ENCODE measurements around the gene FAM47E.

Gene FAM47E

GRCh38 chr4:76208005-76208765, 43.3 kb upstream of the FAM47E start:
- DNase-seq (ENCODE audit: low read depth), result peak; percentile 90
- no peak for TF ChIP-seq CTCF (IDR thresholded peaks at IDR 0.05; ENCODE audit: insufficient read depth, low read depth, low read length, missing control alignments)
- no peak overlapping the region for H3K4me3 ChIP-seq (ENCODE audit: low read length)

GRCh38 chr4:76209881-76210280, 41.6 kb upstream of the FAM47E start:
- TF ChIP-seq CTCF (IDR thresholded peaks at IDR 0.05; ENCODE audit: insufficient read depth, low read depth, low read length, missing control alignments), result no peak
- no peak overlapping the region for H3K4me3 ChIP-seq (ENCODE audit: low read length)
- DNase-seq (ENCODE audit: low read depth), result no peak

GRCh38 chr4:76210452-76210851, 41.1 kb upstream of the FAM47E start:
- DNase-seq (ENCODE audit: low read depth), result no peak
- TF ChIP-seq CTCF (IDR thresholded peaks at IDR 0.05; ENCODE audit: insufficient read depth, low read depth, low read length, missing control alignments), result no peak
- no peak overlapping the region for H3K4me3 ChIP-seq (ENCODE audit: low read length)

- no peak for DNase-seq (ENCODE audit: low read depth)
- TF ChIP-seq CTCF (IDR thresholded peaks at IDR 0.05; ENCODE audit: insufficient read depth, low read depth, low read length, missing control alignments), result no peak
- peak overlapping the region; percentile 79 for H3K4me3 ChIP-seq (ENCODE audit: low read length)
Measured at GRCh38 chr4:76211769-76212708, 39.5 kb upstream of the FAM47E start.

- no peak for TF ChIP-seq CTCF (IDR thresholded peaks at IDR 0.05; ENCODE audit: insufficient read depth, low read depth, low read length, missing control alignments)
- peak overlapping the region; percentile 79 for H3K4me3 ChIP-seq (ENCODE audit: low read length)
- peak; percentile 38 for DNase-seq (ENCODE audit: low read depth)
Measured at GRCh38 chr4:76212851-76213414, 38.6 kb upstream of the FAM47E start.

- DNase-seq (ENCODE audit: low read depth), result peak; percentile 88
- peak within 1 kb of the TSS; percentile 79 for H3K4me3 ChIP-seq (ENCODE audit: low read length)
- TF ChIP-seq CTCF (IDR thresholded peaks at IDR 0.05; ENCODE audit: insufficient read depth, low read depth, low read length, missing control alignments), result no peak
Measured at GRCh38 chr4:76213415-76214176, 37.9 kb upstream of the FAM47E start, which contains the start of gene SCARB2. SCARB2 (minus strand) TSS chr4:76213824; CDS start chr4:76213543, 281 bp downstream.

Measured in epithelial cell of esophagus (primary cell).